Measurements from ENCODE around the gene KBTBD13.
"Not testable (repeated sequence)": the region's sequence is repeated elsewhere in the genome, so short reads cannot be mapped to it uniquely, and the experiment has no call there.

DNA sequence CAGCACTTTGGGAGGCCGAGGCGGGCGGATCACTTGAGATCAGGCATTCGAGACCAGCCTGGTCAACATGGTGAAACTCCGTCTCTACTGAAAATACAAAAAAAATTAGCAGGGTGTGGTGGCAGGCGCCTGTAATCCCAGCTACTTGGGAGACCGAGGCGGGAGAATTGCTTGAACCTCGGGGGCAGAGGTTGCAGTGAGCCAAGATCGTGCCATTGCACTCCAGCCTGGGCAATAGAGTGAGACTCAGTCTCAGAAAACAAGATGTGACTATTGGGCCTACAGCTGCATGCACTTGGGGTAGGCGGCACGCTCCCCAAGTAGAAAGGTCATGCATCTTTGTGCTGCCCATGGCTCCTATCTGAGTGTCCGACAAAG is 17.2 kb downstream of the KBTBD13 start:
- TF ChIP-seq, protein P1, sequence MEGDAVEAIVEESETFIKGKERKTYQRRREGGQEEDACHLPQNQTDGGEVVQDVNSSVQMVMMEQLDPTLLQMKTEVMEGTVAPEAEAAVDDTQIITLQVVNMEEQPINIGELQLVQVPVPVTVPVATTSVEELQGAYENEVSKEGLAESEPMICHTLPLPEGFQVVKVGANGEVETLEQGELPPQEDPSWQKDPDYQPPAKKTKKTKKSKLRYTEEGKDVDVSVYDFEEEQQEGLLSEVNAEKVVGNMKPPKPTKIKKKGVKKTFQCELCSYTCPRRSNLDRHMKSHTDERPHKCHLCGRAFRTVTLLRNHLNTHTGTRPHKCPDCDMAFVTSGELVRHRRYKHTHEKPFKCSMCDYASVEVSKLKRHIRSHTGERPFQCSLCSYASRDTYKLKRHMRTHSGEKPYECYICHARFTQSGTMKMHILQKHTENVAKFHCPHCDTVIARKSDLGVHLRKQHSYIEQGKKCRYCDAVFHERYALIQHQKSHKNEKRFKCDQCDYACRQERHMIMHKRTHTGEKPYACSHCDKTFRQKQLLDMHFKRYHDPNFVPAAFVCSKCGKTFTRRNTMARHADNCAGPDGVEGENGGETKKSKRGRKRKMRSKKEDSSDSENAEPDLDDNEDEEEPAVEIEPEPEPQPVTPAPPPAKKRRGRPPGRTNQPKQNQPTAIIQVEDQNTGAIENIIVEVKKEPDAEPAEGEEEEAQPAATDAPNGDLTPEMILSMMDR (IDR thresholded peaks at IDR 0.05), result not testable (repeated sequence)
- TF ChIP-seq POLR2A, POLR2AphosphoS5 (IDR thresholded peaks at IDR 0.05): not testable (repeated sequence)
